SU-DHL-6 (cell line): ENCODE results near the gene RAI1.

Source experiments
- H2AFZ ChIP-seq: fragments of 200-600 bp; sonication (generic); 2 replicates; pipeline ENCODE4 v1.6.1; 2014; ENCODE audit warnings: low read depth, mild to moderate bottlenecking, moderate library complexity, mixed read lengths, antibody characterized with exemption, low read length; ENCODE audit not compliant: severe bottlenecking
- H3F3A ChIP-seq: fragments of 200-600 bp; shearing (Covaris generic); 2 replicates; pipeline ENCODE4 v1.6.0; 2016; ENCODE audit warnings: antibody characterized with exemption, mild to moderate bottlenecking; ENCODE audit not compliant: insufficient read depth
- H3K27ac ChIP-seq: fragments of 200-600 bp; sonication (generic); 2 replicates; pipeline ENCODE4 v1.5.1; 2016; ENCODE audit warnings: low read depth, mild to moderate bottlenecking, low read length, moderate library complexity, mixed read lengths
- H3K27me3 ChIP-seq: fragments of 200-600 bp; sonication (generic), shearing (Covaris generic); 2 replicates; pipeline ENCODE4 v1.6.0; 2014; ENCODE audit warnings: mild to moderate bottlenecking, low read length
- H3K36me3 ChIP-seq: fragments of 200-600 bp; sonication (generic); 2 replicates; pipeline ENCODE4 v1.6.1; 2014; ENCODE audit warnings: mild to moderate bottlenecking, low read length, mixed read lengths
- H3K4me2 ChIP-seq: fragments of 300-600, 200-600 bp; shearing (Covaris generic), sonication (generic); 2 replicates; pipeline ENCODE4 v1.6.0; 2014; ENCODE audit warnings: low read length, low read depth, mild to moderate bottlenecking; ENCODE audit not compliant: poor library complexity, severe bottlenecking
- H3K4me3 ChIP-seq: fragments of 200-600 bp; sonication (generic); 2 replicates; pipeline ENCODE4 v1.5.1; 2014; ENCODE audit warnings: antibody characterized with exemption, low read length, mild to moderate bottlenecking, mixed read lengths; ENCODE audit not compliant: insufficient read depth, poor library complexity, severe bottlenecking
- H3K79me2 ChIP-seq: fragments of 200-600 bp; sonication (generic); 2 replicates; pipeline ENCODE4 v1.6.1; 2014; ENCODE audit warnings: mild to moderate bottlenecking, low read length, moderate library complexity; ENCODE audit not compliant: insufficient read depth
- H3K9ac ChIP-seq: fragments of 200-600 bp; sonication (generic); 2 replicates; pipeline ENCODE4 v1.7.0; 2014; ENCODE audit warnings: mild to moderate bottlenecking, low read length
- H3K9me2 ChIP-seq: fragments of 200-600 bp; sonication (generic); replicated peaks from 2 replicates; pipeline ENCODE4 v1.6.1; 2014; ENCODE audit warnings: low read length; ENCODE audit not compliant: insufficient read depth
- H3K9me3 ChIP-seq: fragments of 200-600 bp; sonication (generic); 2 replicates; pipeline ENCODE4 v1.6.1; 2014; ENCODE audit warnings: low read length, mixed read lengths; ENCODE audit not compliant: insufficient read depth
- H4K20me1 ChIP-seq: fragments of 200-600 bp; sonication (generic); 2 replicates; pipeline ENCODE4 v1.6.1; 2014; ENCODE audit warnings: low read depth, mild to moderate bottlenecking, antibody characterized with exemption, low read length, moderate library complexity, mixed read lengths
- CTCF ChIP-seq: fragments of 200-600 bp; sonication (generic); IDR thresholded peaks from one replicate; pipeline ENCODE4 v1.5.1; 2017; ENCODE audit warnings: antibody characterized with exemption, mild to moderate bottlenecking, low read length, moderate library complexity; ENCODE audit not compliant: insufficient read depth, poor library complexity, severe bottlenecking
- EZH2phosphoT487 ChIP-seq: fragments of 200-600 bp; sonication (generic), shearing (Covaris generic); conservative IDR thresholded peaks from 2 replicates; pipeline ENCODE4 v1.6.1; 2018; ENCODE audit warnings: mild to moderate bottlenecking, antibody characterized with exemption, low read length, moderate library complexity, mixed read lengths

The RAI1 gene

GRCh38 chr17:17785407-17785806 is 104.1 kb downstream of the RAI1 start:
- Histone ChIP-seq H3K79me2 (no peaks in the 10 kb centered on the region), H4K20me1 (no peaks in the 10 kb centered on the region), H3K9me3 (no peaks in the 10 kb centered on the region), H3K9me2 (no peaks in the 10 kb centered on the region), H3K9ac (no peak overlapping the region), H2AFZ (no peak overlapping the region), H3K27ac (no peak overlapping the region), H3K4me3 (no peak overlapping the region), H3F3A (peaks cover 18% of the 10 kb centered on the region), H3K4me2 (no peak overlapping the region), H3K36me3 (no peaks in the 10 kb centered on the region), H3K27me3 (no peaks in the 10 kb centered on the region)
- TF ChIP-seq EZH2phosphoT487 (no peak), CTCF (no peak)

GRCh38 chr17:17786998-17787397 is 105.7 kb downstream of the RAI1 start:
- Histone ChIP-seq H3F3A (peaks cover 18% of the 10 kb centered on the region), H3K4me3 (no peak overlapping the region), H3K9me3 (no peaks in the 10 kb centered on the region), H3K79me2 (no peaks in the 10 kb centered on the region), H3K4me2 (no peak overlapping the region), H3K27ac (no peak overlapping the region), H3K9me2 (no peaks in the 10 kb centered on the region), H3K9ac (no peak overlapping the region), H3K27me3 (no peaks in the 10 kb centered on the region), H3K36me3 (no peaks in the 10 kb centered on the region), H2AFZ (no peak overlapping the region), H4K20me1 (no peaks in the 10 kb centered on the region)
- no peak for TF ChIP-seq CTCF
- no peak for TF ChIP-seq EZH2phosphoT487

GRCh38 chr17:17787568-17787967 is 106.3 kb downstream of the RAI1 start:
- H3K27me3 ChIP-seq = no peaks in the 10 kb centered on the region
- no peaks in the 10 kb centered on the region for H3K9me2 ChIP-seq
- H3K79me2 ChIP-seq = no peaks in the 10 kb centered on the region
- TF ChIP-seq EZH2phosphoT487 (no peak), CTCF (no peak)
- no peaks in the 10 kb centered on the region for H3K9me3 ChIP-seq
- H2AFZ ChIP-seq = no peak overlapping the region
- H4K20me1 ChIP-seq = no peaks in the 10 kb centered on the region
- H3K4me3 ChIP-seq = no peak overlapping the region
- no peak overlapping the region for H3K9ac ChIP-seq
- no peak overlapping the region for H3K4me2 ChIP-seq
- H3K27ac ChIP-seq = no peak overlapping the region
- H3F3A ChIP-seq = peaks cover 18% of the 10 kb centered on the region
- no peaks in the 10 kb centered on the region for H3K36me3 ChIP-seq
